ENCODE measurements around the gene WFIKKN2. TPM values are rescaled to one million over a fixed set of nuclear protein-coding genes. Genes with fewer than 3 reads are reported as not detected.

The WFIKKN2 gene
- total RNA-seq, 1 donor from 2014 or later, result not detected

DNA sequence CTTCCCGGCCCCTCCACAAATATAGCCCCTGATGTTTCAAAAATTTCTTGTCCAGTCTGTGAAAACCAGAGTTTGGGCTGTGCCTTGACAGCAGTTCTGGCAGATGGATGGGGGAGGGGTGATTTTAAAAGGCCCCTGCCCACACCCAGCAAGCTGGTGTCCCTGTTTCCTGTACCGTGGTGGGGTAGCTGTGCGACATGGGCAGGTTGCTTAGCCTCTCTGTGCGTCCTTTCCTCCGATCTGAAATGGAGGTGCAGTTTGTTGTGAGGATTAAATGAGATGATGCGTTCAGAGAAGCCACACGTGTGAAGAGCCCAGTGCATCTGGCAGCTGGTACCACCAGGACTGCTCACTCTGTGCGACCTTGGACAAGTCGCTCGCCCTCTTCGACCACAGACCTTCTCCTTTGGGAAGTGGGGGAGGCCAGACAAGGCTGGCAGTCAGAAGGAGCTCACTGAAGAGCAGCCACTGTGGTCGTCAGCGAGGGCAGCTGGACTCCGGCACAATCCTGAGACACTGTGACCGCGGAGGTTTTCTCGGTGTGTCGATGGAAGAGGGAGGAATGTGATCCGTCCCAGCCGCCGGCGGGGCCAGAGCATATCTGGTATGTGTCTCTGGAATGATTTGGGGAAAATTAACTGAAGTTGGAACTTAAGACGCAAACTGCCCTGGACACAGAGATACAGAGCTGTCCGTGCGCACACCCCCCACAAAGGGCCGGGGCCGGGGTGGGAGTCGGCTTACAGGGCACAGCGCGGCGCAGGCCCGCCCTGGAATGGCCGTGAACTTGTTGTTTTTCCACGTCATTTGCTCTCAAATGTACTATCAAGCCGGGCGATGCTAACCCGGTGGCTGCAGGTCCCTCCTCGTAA lies 721 bp upstream of the WFIKKN2 start:
- no peak for DNase-seq (ENCODE audit: low read depth, low spot score)

DNA sequence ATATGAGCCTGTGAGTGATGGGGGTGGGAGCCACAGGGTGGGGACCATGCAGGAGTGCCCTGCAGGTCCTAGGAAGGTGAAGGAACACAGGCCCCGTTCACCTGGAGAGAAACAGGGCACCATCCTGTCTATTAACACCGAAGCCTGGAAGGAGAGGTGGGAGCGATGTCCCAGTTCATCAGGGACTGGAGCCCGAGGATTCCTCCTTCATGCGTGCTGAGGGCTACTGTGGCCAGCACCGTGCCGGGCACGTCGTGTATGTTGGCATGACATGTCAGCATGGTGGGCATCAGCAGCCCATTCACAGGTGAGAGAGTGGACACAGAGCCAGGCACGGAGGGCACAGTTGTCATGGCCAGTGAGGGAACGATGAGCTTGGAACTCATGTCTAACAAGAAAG lies 1.4 kb downstream of the WFIKKN2 start:
- DNase-seq (ENCODE audit: low read depth, low spot score), result no peak

DNA sequence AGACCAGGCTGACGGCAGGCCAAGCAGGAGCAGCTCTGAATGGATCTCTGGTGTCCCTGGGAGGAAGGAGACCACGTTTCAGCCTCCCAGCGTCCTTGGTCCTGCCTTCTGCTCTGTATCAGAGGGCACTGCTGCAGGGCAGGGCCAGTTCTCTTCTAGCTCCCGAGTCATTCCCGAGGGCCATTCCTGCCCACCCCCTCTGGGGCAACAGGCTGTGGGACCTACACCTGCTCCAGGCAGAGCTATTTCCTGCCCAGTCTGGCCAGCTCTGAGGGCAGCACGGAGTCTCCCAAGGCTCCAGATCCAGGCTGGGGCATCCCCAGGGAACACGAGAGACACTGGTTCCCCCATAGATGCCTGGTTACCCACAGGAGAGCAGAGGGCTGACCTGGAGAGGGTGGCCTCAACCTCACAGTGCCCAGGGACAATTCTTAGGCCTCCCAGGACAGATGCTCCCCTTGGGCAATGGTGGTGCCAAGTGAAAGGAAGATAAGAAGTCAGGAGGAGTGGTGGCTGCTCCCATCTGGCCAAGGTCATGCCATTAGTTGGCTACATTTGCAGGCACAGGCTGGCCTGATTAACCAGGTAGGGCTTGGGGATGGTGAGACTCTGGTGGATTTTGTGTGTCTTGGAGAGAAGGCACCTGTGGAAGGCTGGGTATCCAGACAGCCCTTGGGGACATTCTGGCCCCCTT lies 2.0 kb downstream of the WFIKKN2 start:
- DNase-seq (ENCODE audit: low read depth, low spot score), result no peak

DNA sequence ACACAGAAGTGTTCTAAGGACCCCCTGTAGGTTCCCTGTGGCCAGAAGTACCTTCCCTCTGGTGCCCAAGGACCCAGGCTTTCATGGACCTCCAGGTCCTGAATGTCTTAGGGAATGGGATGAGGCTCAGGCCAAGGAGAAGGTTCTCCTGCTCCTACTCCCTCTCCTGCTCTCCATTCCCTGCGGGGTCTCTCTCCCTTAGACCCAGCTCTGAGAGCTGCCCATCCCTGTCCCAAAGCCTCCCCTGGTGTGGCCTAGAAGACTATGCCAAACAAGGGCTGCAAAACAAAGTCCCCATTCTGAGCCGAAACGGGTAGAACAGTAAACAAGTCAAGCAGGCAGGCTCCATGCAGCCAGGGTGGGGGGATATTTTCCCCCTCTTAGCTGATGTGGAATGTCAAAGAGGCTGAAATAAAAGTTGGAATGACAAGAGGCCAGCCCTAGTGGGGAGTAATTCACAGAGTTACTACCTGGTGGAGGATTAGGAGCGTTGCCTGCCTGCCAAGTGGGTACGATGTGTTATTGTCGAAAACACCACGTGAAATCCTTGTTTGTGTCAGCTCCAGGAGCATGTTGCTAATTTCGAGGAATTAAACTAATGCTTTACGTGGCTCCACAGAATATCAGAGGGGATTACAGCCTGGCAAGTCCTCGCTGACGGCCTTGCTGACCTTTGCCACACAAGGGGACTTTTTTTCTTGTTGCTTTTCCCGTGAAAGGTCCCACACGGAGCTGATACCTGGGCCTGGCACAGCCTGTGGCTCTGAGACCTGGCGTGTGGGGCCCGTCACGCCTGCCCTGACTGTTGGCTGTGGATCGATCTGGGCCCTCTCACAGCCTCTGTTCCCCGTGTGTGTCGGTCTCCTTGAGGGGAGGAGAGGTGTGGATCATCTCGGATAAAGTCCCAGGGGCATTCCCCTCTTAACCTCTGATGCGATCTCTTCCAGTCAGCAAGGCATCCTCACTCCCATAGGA lies 2.9 kb downstream of the WFIKKN2 start:
- no peak for DNase-seq (ENCODE audit: low read depth, low spot score)

DNA sequence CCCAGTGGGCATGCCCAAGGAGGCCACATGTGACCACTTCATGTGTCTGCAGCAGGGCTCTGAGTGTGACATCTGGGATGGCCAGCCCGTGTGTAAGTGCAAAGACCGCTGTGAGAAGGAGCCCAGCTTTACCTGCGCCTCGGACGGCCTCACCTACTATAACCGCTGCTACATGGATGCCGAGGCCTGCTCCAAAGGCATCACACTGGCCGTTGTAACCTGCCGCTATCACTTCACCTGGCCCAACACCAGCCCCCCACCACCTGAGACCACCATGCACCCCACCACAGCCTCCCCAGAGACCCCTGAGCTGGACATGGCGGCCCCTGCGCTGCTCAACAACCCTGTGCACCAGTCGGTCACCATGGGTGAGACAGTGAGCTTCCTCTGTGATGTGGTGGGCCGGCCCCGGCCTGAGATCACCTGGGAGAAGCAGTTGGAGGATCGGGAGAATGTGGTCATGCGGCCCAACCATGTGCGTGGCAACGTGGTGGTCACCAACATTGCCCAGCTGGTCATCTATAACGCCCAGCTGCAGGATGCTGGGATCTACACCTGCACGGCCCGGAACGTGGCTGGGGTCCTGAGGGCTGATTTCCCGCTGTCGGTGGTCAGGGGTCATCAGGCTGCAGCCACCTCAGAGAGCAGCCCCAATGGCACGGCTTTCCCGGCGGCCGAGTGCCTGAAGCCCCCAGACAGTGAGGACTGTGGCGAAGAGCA lies 4.4 kb downstream of the WFIKKN2 start:
- no peak for DNase-seq (ENCODE audit: low read depth, low spot score)

DNA sequence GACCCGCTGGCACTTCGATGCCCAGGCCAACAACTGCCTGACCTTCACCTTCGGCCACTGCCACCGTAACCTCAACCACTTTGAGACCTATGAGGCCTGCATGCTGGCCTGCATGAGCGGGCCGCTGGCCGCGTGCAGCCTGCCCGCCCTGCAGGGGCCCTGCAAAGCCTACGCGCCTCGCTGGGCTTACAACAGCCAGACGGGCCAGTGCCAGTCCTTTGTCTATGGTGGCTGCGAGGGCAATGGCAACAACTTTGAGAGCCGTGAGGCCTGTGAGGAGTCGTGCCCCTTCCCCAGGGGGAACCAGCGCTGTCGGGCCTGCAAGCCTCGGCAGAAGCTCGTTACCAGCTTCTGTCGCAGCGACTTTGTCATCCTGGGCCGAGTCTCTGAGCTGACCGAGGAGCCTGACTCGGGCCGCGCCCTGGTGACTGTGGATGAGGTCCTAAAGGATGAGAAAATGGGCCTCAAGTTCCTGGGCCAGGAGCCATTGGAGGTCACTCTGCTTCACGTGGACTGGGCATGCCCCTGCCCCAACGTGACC lies 5.0 kb downstream of the WFIKKN2 start:
- DNase-seq (ENCODE audit: low read depth, low spot score), result no peak

DNA sequence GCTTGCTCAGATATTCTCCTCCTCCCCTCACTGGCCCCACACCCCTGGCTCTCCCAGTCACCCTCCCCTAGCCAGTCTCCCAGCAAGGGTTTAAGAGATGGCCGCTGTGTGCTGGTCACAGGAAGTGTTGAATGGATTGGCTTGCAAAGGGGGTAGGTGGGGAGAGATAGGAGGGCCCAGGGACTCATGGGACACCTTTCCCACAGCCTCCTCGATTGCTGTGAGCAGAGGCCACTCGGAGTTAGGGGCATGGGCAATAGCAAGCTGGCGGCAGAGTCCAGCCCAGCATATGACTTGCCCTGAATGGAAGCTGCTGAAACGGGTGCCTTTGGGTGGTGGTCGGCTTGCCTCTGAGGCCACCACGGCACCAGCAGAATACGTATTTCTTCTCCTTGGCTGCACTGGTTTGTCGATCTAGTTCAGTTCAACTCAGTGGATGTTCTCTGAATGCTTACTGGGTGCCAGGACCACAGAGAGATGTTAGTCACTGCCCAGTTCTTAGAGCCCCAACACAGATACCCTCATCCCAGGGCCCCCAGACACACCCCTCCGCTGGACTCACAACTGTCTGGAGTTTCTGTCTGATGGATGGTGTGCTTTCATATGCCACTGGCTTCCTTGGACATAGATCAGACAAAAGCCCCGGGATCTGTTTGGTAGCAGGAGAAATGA lies 6.0 kb downstream of the WFIKKN2 start:
- no peak for DNase-seq (ENCODE audit: low read depth, low spot score)

DNA sequence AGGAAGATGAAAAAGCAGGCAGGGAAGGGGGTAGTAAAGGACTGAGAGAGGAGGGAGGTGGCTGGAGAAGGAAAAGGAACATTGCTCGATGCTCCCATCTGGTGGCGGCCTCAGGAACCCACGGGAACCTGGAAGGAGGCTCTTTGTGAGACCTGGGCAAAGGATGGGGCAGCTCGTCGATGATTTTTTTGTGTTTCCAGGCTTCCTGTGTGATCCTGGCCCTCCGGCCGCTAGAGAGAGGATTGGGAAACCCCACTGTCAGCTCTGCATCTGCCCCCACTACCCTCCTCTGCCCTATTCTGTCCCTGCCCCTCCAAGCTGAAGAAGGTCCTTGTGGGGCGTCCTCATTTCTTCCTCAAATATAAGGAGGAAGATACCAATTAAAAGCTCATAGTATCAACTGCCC lies 6.6 kb downstream of the WFIKKN2 start:
- no peak for DNase-seq (ENCODE audit: low read depth, low spot score)

DNA sequence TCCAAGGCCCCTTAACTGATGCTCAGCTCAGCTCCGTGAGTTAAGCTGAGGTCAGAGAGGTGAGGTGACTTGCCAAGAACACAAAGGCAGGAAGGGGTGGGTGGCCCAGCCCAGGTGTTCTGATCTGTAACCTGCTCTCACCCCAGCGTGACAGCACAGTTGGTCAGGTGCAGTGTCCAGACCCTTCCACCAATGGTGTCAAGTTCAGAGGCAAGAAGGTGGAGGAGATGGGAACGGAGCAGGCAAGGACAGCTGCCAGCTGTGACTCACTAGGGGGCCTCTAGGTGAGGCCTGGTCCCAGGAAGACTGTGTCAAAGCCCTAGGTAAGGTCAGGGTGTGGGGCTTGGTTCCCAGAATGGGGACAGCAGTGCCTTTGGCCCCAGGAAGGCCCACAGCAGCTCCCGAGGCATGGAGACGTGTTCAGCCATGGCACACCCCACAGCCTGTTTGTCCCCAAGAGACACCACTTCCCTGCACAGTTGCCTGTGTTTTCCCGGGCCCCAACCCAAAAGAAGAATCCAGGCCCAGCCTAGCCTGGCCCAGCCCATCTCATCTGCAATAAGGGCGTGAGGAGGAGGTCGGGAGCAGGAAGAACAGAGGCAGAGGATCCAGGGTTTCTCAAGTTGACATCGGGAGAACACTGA lies 7.2 kb downstream of the WFIKKN2 start:
- no peak for DNase-seq (ENCODE audit: low read depth, low spot score)

DNA sequence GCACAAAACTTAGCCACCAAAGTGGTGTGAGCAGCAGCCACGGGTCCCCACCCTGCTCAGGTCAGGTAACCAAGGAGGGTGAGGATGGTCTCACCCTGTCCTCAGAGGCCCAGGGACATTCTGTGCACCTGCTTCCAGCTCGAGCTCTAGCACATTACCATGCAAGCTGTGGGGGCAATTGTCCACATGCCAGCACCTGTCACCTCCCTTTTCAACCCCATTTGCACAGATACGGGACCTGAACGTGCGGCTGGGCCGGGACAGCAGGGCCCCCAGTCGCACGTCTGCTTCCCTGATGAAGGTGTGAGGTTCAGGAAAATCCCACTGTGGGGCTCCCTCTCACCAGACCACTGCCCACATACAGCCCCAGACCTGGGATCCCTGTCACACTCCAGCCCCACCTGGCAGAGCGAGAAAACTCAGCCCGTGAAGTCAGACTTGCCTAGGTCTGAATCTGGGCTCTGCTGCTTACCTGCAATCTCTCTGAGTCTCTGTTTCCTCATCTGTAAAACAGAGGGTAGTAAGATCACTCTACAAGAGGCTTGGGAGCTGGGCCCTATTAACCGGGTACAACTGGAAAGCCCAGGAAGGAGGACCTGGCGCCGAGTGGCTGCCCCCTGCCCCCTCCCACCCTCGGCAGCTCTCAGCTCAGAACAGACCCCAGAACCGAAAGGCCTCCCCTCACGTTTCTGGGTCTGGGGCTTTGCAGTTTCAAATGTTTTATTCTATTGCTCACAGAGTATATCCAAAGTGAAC lies 7.9 kb downstream of the WFIKKN2 start:
- no peak for DNase-seq (ENCODE audit: low read depth, low spot score)

DNA sequence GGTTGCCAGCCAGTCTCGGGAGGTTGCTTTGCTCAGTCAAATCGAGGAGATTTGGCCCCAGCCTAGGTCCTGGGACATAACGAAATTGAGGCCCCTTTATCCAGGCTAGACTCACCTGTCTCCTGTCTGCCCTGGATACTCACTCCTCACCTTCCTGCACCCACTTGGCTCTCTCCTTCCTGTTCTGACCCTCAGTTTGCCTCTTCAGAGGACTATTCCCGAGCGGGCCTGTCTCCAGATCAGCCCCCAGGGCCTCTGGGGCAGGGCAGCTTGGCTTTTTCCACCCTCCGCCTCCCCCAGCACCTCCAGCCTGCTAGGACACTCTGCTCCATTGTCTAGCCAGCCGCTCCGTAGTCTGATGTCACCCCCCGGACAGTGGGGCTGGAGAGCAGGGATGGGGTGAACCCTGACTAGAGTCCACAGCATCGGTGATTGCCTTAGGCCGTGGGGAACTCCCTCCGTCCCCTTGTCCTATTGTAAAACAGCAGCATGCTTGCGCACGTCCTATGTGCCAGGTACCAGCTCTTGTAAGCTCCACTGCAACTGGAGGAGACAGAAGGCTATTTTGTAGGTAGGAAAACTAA lies 8.8 kb downstream of the WFIKKN2 start:
- DNase-seq (ENCODE audit: low read depth, low spot score), result no peak

DNA sequence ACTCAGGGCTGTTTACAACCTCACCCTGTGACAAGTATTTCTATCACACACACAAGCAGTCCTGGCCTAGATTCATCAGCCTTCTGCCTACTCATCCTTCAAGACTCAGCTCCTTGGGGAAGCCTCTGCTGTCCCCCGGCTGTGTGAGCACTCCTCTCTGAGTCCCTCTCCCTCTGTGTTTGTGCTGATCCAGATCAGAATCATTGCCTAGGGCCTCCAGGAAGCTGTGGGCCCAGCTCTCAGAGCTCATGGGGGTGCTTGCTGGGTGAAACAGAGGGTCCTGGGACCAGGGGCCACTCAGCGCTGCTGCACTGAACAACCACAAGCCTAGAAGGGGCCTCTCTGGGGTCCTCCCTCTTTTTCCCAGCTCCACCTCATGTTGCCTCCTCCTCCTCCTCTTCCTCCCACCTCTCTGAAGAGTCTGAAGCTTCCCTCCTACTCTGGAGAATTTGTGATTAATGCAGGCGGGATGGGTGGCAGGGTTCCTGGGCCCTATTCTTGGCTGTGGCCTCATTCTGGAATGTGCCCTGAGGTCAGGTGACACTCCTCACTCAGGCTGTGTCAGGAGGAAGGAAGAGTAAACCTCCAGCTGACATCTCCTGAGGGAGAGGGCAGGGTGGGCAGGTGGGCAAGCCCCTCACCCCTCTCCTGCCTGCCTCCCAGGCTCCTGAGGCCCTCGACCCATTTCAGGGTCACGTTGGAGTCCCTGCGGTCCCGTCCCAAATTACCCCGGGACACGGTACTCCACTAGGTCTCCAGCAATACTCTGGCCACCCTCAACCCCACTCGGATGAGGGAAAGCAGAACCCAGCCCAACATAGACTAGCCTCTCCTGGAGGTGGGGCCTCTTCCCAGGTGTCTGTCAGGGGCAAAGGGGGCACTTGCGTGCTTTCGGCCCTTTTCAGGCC lies 10.1 kb downstream of the WFIKKN2 start:
- no peak for DNase-seq (ENCODE audit: low read depth, low spot score)

DNA sequence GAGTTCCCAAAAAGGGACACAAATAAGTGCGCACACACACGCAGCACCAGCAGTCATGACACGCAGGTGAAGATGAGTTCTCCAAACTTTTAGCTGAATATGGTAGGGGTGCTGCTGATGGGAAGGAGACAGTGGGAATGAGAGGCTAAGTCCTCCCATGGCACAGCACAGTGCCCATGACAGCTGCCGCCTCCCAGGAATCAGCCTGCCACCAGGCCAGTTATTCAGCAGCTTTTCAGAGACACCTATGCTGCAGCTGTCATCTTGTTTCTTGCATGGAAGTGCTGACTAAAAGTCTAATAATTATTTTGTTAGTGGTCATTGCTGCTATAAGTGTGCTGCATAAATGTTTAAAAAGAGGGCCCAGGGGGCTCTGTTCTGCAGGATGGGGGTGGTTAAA lies 12.2 kb downstream of the WFIKKN2 start:
- no peak for DNase-seq (ENCODE audit: low read depth, low spot score)

DNA sequence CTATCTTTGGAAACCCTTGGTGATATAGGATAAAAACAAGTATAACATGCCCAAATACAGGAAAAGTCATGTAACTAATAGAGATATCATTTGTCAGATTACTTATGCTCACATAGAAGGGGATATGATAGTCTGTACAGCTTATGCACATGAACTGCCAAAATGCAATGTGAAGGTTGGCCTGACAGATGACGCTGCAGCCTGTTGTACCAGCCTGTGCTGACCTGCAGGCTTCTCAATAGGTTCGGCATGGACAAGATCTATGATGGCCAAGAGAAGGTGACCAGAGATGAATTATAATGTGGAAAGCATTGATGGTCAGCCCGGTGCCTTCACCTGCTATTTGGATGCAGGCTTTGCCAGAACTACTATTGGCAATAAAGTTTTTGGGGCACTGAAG lies 12.7 kb downstream of the WFIKKN2 start:
- DNase-seq (ENCODE audit: low read depth, low spot score), result no peak

DNA sequence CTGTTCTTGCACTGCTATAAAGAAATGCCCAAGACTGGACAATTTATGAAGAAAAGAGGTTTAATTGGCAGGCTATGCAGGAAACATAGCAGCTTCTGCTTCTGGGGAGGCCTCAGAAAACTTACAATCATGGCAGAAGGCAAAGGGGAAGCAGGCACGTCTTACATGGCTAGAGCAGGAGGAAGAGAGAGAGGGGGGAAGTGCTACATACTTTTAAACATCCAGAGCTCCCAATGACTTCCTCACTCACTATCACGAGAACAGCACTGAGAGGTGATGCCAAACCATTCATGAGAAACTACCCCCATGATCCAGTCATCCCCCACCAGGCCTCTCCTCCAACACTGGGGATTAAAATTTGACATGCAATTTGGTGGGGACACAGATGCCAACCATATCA lies 13.3 kb downstream of the WFIKKN2 start:
- DNase-seq (ENCODE audit: low read depth, low spot score), result no peak

DNA sequence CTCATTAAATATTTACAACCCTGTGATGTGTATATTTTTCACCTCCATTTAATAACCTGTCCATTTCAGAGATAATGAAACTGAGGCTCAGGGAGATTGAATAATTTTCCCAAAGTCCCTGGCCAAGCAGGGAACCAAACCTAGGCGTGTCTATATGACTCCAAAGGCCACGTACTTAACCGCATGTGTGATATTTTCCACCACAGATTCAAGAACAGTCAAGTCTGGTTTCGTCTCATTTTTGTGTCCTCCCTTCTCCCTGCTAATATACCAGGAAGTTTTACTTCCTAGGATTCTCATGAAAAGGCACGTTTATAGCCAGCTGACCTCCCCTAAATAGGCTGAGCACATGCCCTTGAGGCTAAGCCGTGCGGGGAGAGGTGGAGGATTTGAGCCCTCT lies 15.3 kb downstream of the WFIKKN2 start:
- DNase-seq (ENCODE audit: low read depth, low spot score), result no peak

DNA sequence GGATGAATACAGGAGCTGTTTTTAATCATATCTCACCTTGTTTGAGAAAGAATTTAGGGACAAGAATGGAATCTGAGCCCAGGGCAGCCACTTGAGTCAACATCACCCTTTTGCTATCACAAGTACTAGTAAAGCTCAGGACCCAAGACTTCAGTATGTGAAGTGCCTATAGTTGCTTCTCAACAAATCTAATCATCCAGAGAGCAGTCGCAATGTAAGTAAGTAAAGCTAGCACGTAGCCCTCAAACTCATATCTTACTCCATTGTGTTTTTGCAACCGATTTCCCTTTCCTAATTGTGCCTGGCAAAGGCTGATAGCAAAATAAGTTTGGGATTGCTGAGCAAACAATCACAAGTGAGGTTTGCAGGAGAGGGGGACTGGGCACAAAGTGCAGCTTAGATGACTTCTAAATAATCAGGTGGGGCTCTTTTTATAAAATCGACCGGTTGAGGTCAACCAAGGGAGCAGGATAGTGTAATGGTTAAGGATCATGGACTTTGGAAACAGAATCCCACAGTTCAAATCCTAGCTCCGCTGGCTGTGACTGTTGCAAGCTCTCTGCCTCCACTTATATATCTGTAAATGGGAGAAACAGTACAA lies 17.7 kb downstream of the WFIKKN2 start:
- no peak for DNase-seq (ENCODE audit: low read depth, low spot score)
